GM12878 (cell line): ENCODE results near the gene SEPTIN10. TPM values are rescaled to one million over a fixed set of nuclear protein-coding genes. Genes with fewer than 3 reads are reported as not detected.
A peak's percentile ranks its signal among the peaks of the same experiment; 100 is the strongest.

Source experiments
- ATAC-seq: fragments of 200-7000 bp; cut with Tn5 transposase; 3 replicates; pipeline ENCODE4 v1.9.1; 2020; ENCODE audit warnings: mild to moderate bottlenecking, moderate library complexity
- BruUV-seq: library from RNA; stranded (reverse); fragments of 400-500 nt; replicated peaks from 2 replicates; lab custom pipeline; 2021; lab: Mats Ljungman, UMichigan
- CTCF ChIA-PET: fragments of 300-600 bp; sonication (Branson Sonifier 250); formaldehyde crosslinking; extraction: SDS; loops from one replicate; lab custom pipeline; 2021; ENCODE audit warnings: inconsistent platforms; lab: Yijun Ruan, JAX
- POLR2A ChIA-PET: fragments of 350-600 bp; formaldehyde crosslinking; extraction: SDS; loops from one replicate; lab custom pipeline; 2021; ENCODE audit warnings: inconsistent platforms; lab: Charles Lee
- RAD21 ChIA-PET: fragments of 300-600 bp; sonication (Branson Sonifier 250); formaldehyde crosslinking; loops from one replicate; lab custom pipeline; 2023; ENCODE audit warnings: antibody characterized with exemption; ENCODE audit not compliant: unreplicated experiment; lab: Charles Lee
- SMC1A ChIA-PET: fragments of 300-600 bp; sonication (Branson Sonifier 250); formaldehyde crosslinking; loops from one replicate; lab custom pipeline; 2023; ENCODE audit not compliant: unreplicated experiment, uncharacterized antibody; lab: Charles Lee
- DNase-seq: peaks from one replicate; pipeline ENCODE4 v3.0.0-alpha.2; 2011; ENCODE audit warnings: low read depth, low spot score
- FAIRE-seq: peaks from 3 replicates; lab custom pipeline; 2011; peaks lifted over from hg19 to GRCh38; lab: Jason Lieb, UNC
- H2AFZ ChIP-seq: 2 replicates; pipeline ENCODE4 v1.6.0; 2011; ENCODE audit warnings: low read depth, low read length, control low read depth; ENCODE audit not compliant: control insufficient read depth
- H3K27ac ChIP-seq: 2 replicates; pipeline ENCODE4 v1.5.1; 2011; ENCODE audit warnings: control low read depth; ENCODE audit not compliant: control insufficient read depth, insufficient read depth
- H3K27me3 ChIP-seq, 2 experiments: replicated peaks in 1 of 2; 2 replicates each; pipeline versions ENCODE4 v1.6.0 to v1.6.1; 2011; ENCODE audit warnings: low read length in 1 of 2; ENCODE audit not compliant: control insufficient read depth in 2 of 2, insufficient read depth in 2 of 2
- H3K36me3 ChIP-seq, 2 experiments: 2 replicates each; pipeline ENCODE4 v1.5.1; 2011; ENCODE audit warnings: low read length in 1 of 2; ENCODE audit not compliant: control insufficient read depth in 2 of 2, insufficient read depth in 2 of 2
- H3K4me1 ChIP-seq: 2 replicates; pipeline ENCODE4 v1.6.1; 2011; ENCODE audit warnings: mild to moderate bottlenecking, low read length, moderate library complexity, mixed read lengths; ENCODE audit not compliant: control insufficient read depth, insufficient read depth
- H3K4me2 ChIP-seq: 2 replicates; pipeline ENCODE4 v1.6.0; 2011; ENCODE audit warnings: control low read depth; ENCODE audit not compliant: control insufficient read depth, insufficient read depth
- H3K4me3 ChIP-seq: fragments of 200-600 bp; sonication (generic); 2 replicates; pipeline ENCODE4 v1.5.1; 2016
- H3K79me2 ChIP-seq: 2 replicates; pipeline ENCODE4 v1.6.0; 2011; ENCODE audit warnings: low read length; ENCODE audit not compliant: control insufficient read depth, insufficient read depth
- H3K9ac ChIP-seq: 2 replicates; pipeline ENCODE4 v1.8.0; 2011; ENCODE audit warnings: low read length, control low read depth, mixed read lengths; ENCODE audit not compliant: control insufficient read depth, insufficient read depth
- H3K9me3 ChIP-seq: replicated peaks from 3 replicates; pipeline ENCODE4 v1.5.1; 2011; ENCODE audit warnings: mild to moderate bottlenecking, low read length; ENCODE audit not compliant: control insufficient read depth, insufficient read depth
- H4K20me1 ChIP-seq: 2 replicates; pipeline ENCODE4 v1.6.0; 2011; ENCODE audit not compliant: control insufficient read depth, insufficient read depth
- BACH1 ChIP-seq: fragments of 450-650 bp; IDR thresholded peaks from 2 replicates; pipeline ENCODE4 v1.6.1; 2017; ENCODE audit warnings: mild to moderate bottlenecking, borderline replicate concordance
- CBFB ChIP-seq: IDR thresholded peaks from 2 replicates; pipeline ENCODE4 v1.6.1; 2016; ENCODE audit warnings: antibody characterized with exemption, low read depth
- CEBPZ ChIP-seq: fragments of 150-350 bp; IDR thresholded peaks from 2 replicates; pipeline ENCODE4 v1.6.1; 2016; ENCODE audit warnings: low read depth, low read length
- CTCF ChIP-seq, 3 experiments: IDR thresholded peaks in 2 of 3; conservative IDR thresholded peaks in 1 of 3; 2 replicates each; pipeline ENCODE4 v1.5.1; 2011; ENCODE audit warnings: low read depth in 3 of 3, low read length in 3 of 3, mild to moderate bottlenecking in 3 of 3, control low read depth in 2 of 3, moderate library complexity in 2 of 3, inconsistent platforms in 1 of 3, mixed read lengths in 1 of 3; ENCODE audit not compliant: control insufficient read depth in 2 of 3, insufficient read depth in 1 of 3; ENCODE audit errors: extremely low read depth in 1 of 3
- MEF2A ChIP-seq: IDR thresholded peaks from 2 replicates; pipeline ENCODE4 v1.6.1; 2011; ENCODE audit warnings: low read depth, mild to moderate bottlenecking, low read length, moderate library complexity; ENCODE audit not compliant: insufficient read depth
- PKNOX1 ChIP-seq: fragments of 450-650 bp; IDR thresholded peaks from 2 replicates; pipeline ENCODE4 v1.6.1; 2016; ENCODE audit warnings: mild to moderate bottlenecking
- SIX5 ChIP-seq: IDR thresholded peaks from 2 replicates; pipeline ENCODE4 v1.6.1; 2011; ENCODE audit warnings: mild to moderate bottlenecking, low read depth, low read length, moderate library complexity; ENCODE audit not compliant: severe bottlenecking
- ZNF24 ChIP-seq: fragments of 450-650 bp; IDR thresholded peaks from 2 replicates; pipeline ENCODE4 v1.6.1; 2017; ENCODE audit warnings: antibody characterized with exemption, mild to moderate bottlenecking
- ZNF687 ChIP-seq: fragments of 450-650 bp; IDR thresholded peaks from 2 replicates; pipeline ENCODE4 v1.6.1; 2017; ENCODE audit warnings: mild to moderate bottlenecking, moderate library complexity
- WGBS: methylation state at CpG from one replicate; pipeline ENCODE4 v1.1.6; 2016; ENCODE audit warnings: low lambda C conversion rate; ENCODE audit not compliant: insufficient replicate concordance, insufficient coverage; ENCODE audit errors: missing lambda C conversion rate; 5-methylcytosine and 5-hydroxymethylcytosine counted together
- in situ Hi-C: fragments of 300-500 bp; cut with MboI; formaldehyde crosslinking; loops from 9 replicates; pipeline ENCODE4 v1.14.3; 2018; ENCODE audit warnings: mixed read lengths
- intact Hi-C: fragments of 100-400 bp; cut with micrococcal nuclease; formaldehyde crosslinking; loops from one replicate; pipeline ENCODE4 v1.14.2; 2022; ENCODE audit not compliant: unreplicated experiment
- polyA plus RNA-seq, 11 experiments: library from polyadenylated mRNA; depleted of rRNA in 4 of 11; unstranded in 6 of 11; stranded (reverse) in 5 of 11; fragments of >200 nt; fragmentation: Nextera tagmentation in 4 of 11; fragmentation: Illumina TruSeq in 1 of 11; extraction: Ambion mirVana in 4 of 11; extraction: Trizol in 1 of 11; gene quantifications; 1 replicate in 1 of 11; 2 replicates in 10 of 11; pipeline versions ENCODE4 v1.2.1 to v1.2.3, GENCODE V29; 2011 to 2016; ENCODE audit warnings: inconsistent platforms in 2 of 11, missing spikeins in 2 of 11, low read depth in 1 of 11
- total RNA-seq, 4 experiments: library from RNA; depleted of rRNA in 3 of 4; stranded (reverse); fragments of >200 nt in 3 of 4; fragmentation: Illumina TruSeq in 1 of 4; extraction: Trizol in 1 of 4; gene quantifications; 2 replicates each; pipeline versions ENCODE4 v1.2.1 to v1.2.3, GENCODE V29; 2013 to 2021

SEPTIN10 gene
- total and polyA plus RNA-seq, 10 of the 15 experiments (the other 5 are each of a cell fraction or from before 2014, with no cell fraction given) = 20.2 to 132 (median 62.7) TPM

GRCh38 chr2:109616184-109616583 lies 2.4 kb upstream of the SEPTIN10 start:
- Histone ChIP-seq H3K4me2 (peak overlapping the region; percentile 62), H3K79me2 (peaks cover 21% of the 10 kb centered on the region), H3K27ac (no peak overlapping the region), H3K4me3 (no peak overlapping the region), H3K27me3 (no peaks in the 10 kb centered on the region), H4K20me1 (no peaks in the 10 kb centered on the region), H2AFZ (no peak overlapping the region), H3K9me3 (peaks cover 3% of the 10 kb centered on the region; the same call in 2 of the 3 replicates), H3K9ac (no peak overlapping the region; the same call in 1 of the 2 replicates), H3K36me3 (no peaks in the 10 kb centered on the region), H3K4me1 (0 out of 2 replicates have a peak, but pooled peaks cover 3% of the 10 kb centered on the region)
- ChIA-PET RAD21 (interaction anchor here (11.1 kb wide), 1 partner anchor 69 kb away, joined by 110 read pairs; no protein-coding TSS in a partner anchor), SMC1A (interaction anchor here (1.5 kb wide), 2 partner anchors 23 to 38 kb away, joined by 3 to 8 read pairs; no protein-coding TSS in a partner anchor), CTCF (interaction anchor here (1.2 kb wide), 1 partner anchor 70 kb away, joined by 4 read pairs; no protein-coding TSS in a partner anchor), POLR2A (no interaction called here)
- no peak for ATAC-seq
- TF ChIP-seq ZNF687 (no peak), MEF2A (no peak), BACH1 (no peak), CEBPZ (no peak), SIX5 (no peak), CBFB (no peak), ZNF24 (peak; percentile 86; the same call in 1 of the 2 replicates), PKNOX1 (no peak), CTCF (IDR thresholded peaks at IDR 0.05 in 2 of 3, conservative IDR thresholded peaks at IDR 0.05 in 1 of 3; ENCODE audit: control insufficient read depth in 2 of 3, extremely low read depth in 1 of 3, insufficient read depth in 1 of 3, low read depth in 3 of 3, low read length in 3 of 3) (no peak)
- 29% methylated on average over 5 of the region's 5 CpGs for WGBS
- in situ Hi-C loops = no loop called here
- no peak for DNase-seq
- FAIRE-seq = peak; percentile 38
- BruUV-seq = no TSS peak
- intact Hi-C loops = no loop called here
